H9 (cell line): ENCODE data around the gene FMNL1. TPM values are rescaled to one million over a fixed set of nuclear protein-coding genes. Genes with fewer than 3 reads are reported as not detected.

Source experiments
- DNase-seq: peaks from one replicate; pipeline ENCODE4 v3.0.0-alpha.2; 2017
- H2AFZ ChIP-seq: one replicate; pipeline ENCODE4 v1.6.1; 2013; ENCODE audit warnings: mild to moderate bottlenecking, low read length, control low read depth, moderate library complexity
- H2AK5ac ChIP-seq: 2 replicates; pipeline ENCODE4 v1.6.1; 2013; ENCODE audit warnings: low read length, control low read depth, mixed read lengths; ENCODE audit not compliant: insufficient read length
- H2BK120ac ChIP-seq: one replicate; pipeline ENCODE4 v1.6.1; 2013; ENCODE audit warnings: low read depth, mild to moderate bottlenecking, low read length, control low read depth, inconsistent platforms; ENCODE audit not compliant: poor library complexity, severe bottlenecking
- H2BK12ac ChIP-seq: 2 replicates; pipeline ENCODE4 v1.6.1; 2013; ENCODE audit warnings: low read length, control low read depth, mixed read lengths, low read depth; ENCODE audit not compliant: insufficient read length
- H2BK15ac ChIP-seq: 2 replicates; pipeline ENCODE4 v1.6.1; 2013; ENCODE audit warnings: low read depth, low read length, control low read depth
- H2BK20ac ChIP-seq: one replicate; pipeline ENCODE4 v1.6.1; 2013; ENCODE audit warnings: low read depth, mild to moderate bottlenecking, low read length, control low read depth, inconsistent platforms; ENCODE audit not compliant: poor library complexity, severe bottlenecking
- H2BK5ac ChIP-seq: 2 replicates; pipeline ENCODE4 v1.6.1; 2013; ENCODE audit warnings: low read length, control low read depth, mixed read lengths; ENCODE audit not compliant: insufficient read length
- H3K14ac ChIP-seq: 2 replicates; pipeline ENCODE4 v1.6.1; 2013; ENCODE audit warnings: low read length, control low read depth; ENCODE audit not compliant: insufficient read depth
- H3K18ac ChIP-seq: 2 replicates; pipeline ENCODE4 v1.6.1; 2013; ENCODE audit warnings: low read depth, mild to moderate bottlenecking, mixed read lengths, low read length, control low read depth; ENCODE audit not compliant: insufficient read length
- H3K23ac ChIP-seq: 2 replicates; pipeline ENCODE4 v1.6.1; 2013; ENCODE audit warnings: low read length, control low read depth, mixed read lengths, low read depth; ENCODE audit not compliant: insufficient read length
- H3K23me2 ChIP-seq: 2 replicates; pipeline ENCODE4 v1.6.1; 2013; ENCODE audit warnings: low read depth, mild to moderate bottlenecking, mixed read lengths, low read length, control low read depth; ENCODE audit not compliant: insufficient read length, poor library complexity, severe bottlenecking
- H3K27ac ChIP-seq: 2 replicates; pipeline ENCODE4 v1.5.1; 2013; ENCODE audit warnings: low read length, control low read depth, mixed read lengths, low read depth; ENCODE audit not compliant: insufficient read length
- H3K27me3 ChIP-seq: 2 replicates; pipeline ENCODE4 v1.6.1; 2013; ENCODE audit warnings: low read length, control low read depth, inconsistent platforms; ENCODE audit not compliant: insufficient read depth
- H3K4ac ChIP-seq: 2 replicates; pipeline ENCODE4 v1.6.1; 2013; ENCODE audit warnings: low read depth, mild to moderate bottlenecking, control low read depth, inconsistent platforms, low read length, moderate library complexity
- H3K4me1 ChIP-seq: 2 replicates; pipeline ENCODE4 v1.6.1; 2013; ENCODE audit warnings: low read length, control low read depth, inconsistent platforms; ENCODE audit not compliant: insufficient read depth
- H3K4me2 ChIP-seq: 2 replicates; pipeline ENCODE4 v1.6.1; 2013; ENCODE audit warnings: low read length, control low read depth, mixed read lengths; ENCODE audit not compliant: insufficient read length, insufficient read depth
- H3K56ac ChIP-seq: 2 replicates; pipeline ENCODE4 v1.6.1; 2013; ENCODE audit warnings: low read depth, mild to moderate bottlenecking, mixed read lengths, low read length, control low read depth; ENCODE audit not compliant: insufficient read length
- H3K79me1 ChIP-seq: 2 replicates; pipeline ENCODE4 v1.6.1; 2013; ENCODE audit warnings: low read depth, mild to moderate bottlenecking, moderate library complexity, low read length, control low read depth, inconsistent platforms; ENCODE audit not compliant: insufficient read depth, poor library complexity, severe bottlenecking
- H3K79me2 ChIP-seq: 2 replicates; pipeline ENCODE4 v1.6.1; 2013; ENCODE audit warnings: low read length, control low read depth, inconsistent platforms; ENCODE audit not compliant: insufficient read depth
- H3K9ac ChIP-seq: 2 replicates; pipeline ENCODE4 v1.6.1; 2013; ENCODE audit warnings: low read length, control low read depth, mixed read lengths; ENCODE audit not compliant: insufficient read length; ENCODE audit errors: extremely low read depth
- H3K9me3 ChIP-seq: one replicate; pipeline ENCODE4 v1.6.1; 2013; ENCODE audit warnings: low read depth, low read length, inconsistent platforms; ENCODE audit not compliant: control insufficient read depth
- H3T11ph ChIP-seq: one replicate; pipeline ENCODE4 v1.6.1; 2013; ENCODE audit warnings: mild to moderate bottlenecking, low read length, control low read depth, inconsistent platforms
- H4K20me1 ChIP-seq: one replicate; pipeline ENCODE4 v1.6.1; 2013; ENCODE audit not compliant: control insufficient read depth, insufficient read length, insufficient read depth
- H4K5ac ChIP-seq: 2 replicates; pipeline ENCODE4 v1.6.1; 2013; ENCODE audit warnings: low read depth, mild to moderate bottlenecking, mixed read lengths, low read length, control low read depth; ENCODE audit not compliant: insufficient read length
- H4K8ac ChIP-seq: replicated peaks from 2 replicates; pipeline ENCODE4 v1.6.1; 2013; ENCODE audit warnings: low read length, control low read depth, mixed read lengths, low read depth; ENCODE audit not compliant: insufficient read length
- H4K91ac ChIP-seq: 2 replicates; pipeline ENCODE4 v1.6.1; 2013; ENCODE audit warnings: low read depth, mild to moderate bottlenecking, moderate library complexity, mixed read lengths, low read length, control low read depth; ENCODE audit not compliant: insufficient read length
- H3K27ac Mint-ChIP-seq, 3 experiments: 2 replicates in 2 of 3; 3 replicates in 1 of 3; pipeline ENCODE4 v1.8.0; 2020 to 2021; ENCODE audit warnings: mixed read lengths in 3 of 3, mild to moderate bottlenecking in 1 of 3, moderate library complexity in 1 of 3
- H3K27me3 Mint-ChIP-seq: 2 replicates; pipeline ENCODE4 v1.8.0; 2021; ENCODE audit warnings: low read depth, mild to moderate bottlenecking, moderate library complexity, mixed read lengths
- H3K36me3 Mint-ChIP-seq, 3 experiments: 2 replicates in 2 of 3; 3 replicates in 1 of 3; pipeline ENCODE4 v1.8.0; 2020 to 2021; ENCODE audit warnings: low read depth in 3 of 3, mixed read lengths in 3 of 3; ENCODE audit not compliant: insufficient read depth in 1 of 3
- H3K4me1 Mint-ChIP-seq, 2 experiments: 2 replicates each; pipeline ENCODE4 v1.8.0; 2020; ENCODE audit warnings: mixed read lengths in 2 of 2
- H3K4me3 Mint-ChIP-seq, 2 experiments: 2 replicates in 1 of 2; 3 replicates in 1 of 2; pipeline ENCODE4 v1.8.0; 2020 to 2021; ENCODE audit warnings: mild to moderate bottlenecking in 2 of 2, mixed read lengths in 2 of 2, moderate library complexity in 1 of 2
- H3K9me3 Mint-ChIP-seq, 2 experiments: 2 replicates in 1 of 2; 3 replicates in 1 of 2; pipeline ENCODE4 v1.8.0; 2020; ENCODE audit warnings: mild to moderate bottlenecking in 2 of 2, mixed read lengths in 2 of 2, moderate library complexity in 1 of 2
- WGBS: extraction: QIAGEN DNeasy Blood & Tissue Kit; methylation state at CpG from one replicate; pipeline ENCODE4 v1.1.7; 2013; ENCODE audit warnings: missing lambda C conversion rate, low lambda C conversion rate, mixed read lengths; ENCODE audit not compliant: insufficient read length; ENCODE audit errors: extremely low coverage; 5-methylcytosine and 5-hydroxymethylcytosine counted together
- total RNA-seq: library from RNA; stranded (reverse); gene quantifications from 2 replicates; pipeline ENCODE4 v1.2.1, GENCODE V29; 2021
- TF ChIP-seq, protein P1 (sequence below): fragments of 200-600 bp; sonication (generic); conservative IDR thresholded peaks from 3 replicates; pipeline ENCODE4 v1.8.0; 2021; ENCODE audit warnings: antibody characterized with exemption, mild to moderate bottlenecking

The FMNL1 gene
- total RNA-seq, 1 experiment from 2014 or later: 6.9 TPM

DNA sequence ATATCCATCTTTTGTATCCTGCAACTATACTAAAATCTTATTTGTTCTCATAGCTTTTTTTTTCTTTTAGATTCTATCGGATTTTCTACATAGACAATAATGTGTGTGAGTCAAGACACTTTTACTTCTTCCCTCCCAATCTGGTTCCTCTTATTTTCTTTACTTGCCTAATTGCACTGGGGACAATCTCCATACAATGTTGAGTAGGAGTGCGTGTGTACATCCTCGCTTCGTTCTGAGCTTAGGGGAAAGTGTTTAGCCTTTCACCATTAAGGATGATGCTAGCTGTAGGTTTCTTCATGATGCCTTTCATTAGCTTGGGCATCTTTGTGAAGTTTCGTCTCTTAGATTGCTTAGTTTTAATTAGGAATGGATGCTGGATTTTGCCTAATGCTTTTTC, 37.3 kb downstream of the FMNL1 start:
- Histone ChIP-seq H3K14ac (no peak overlapping the region), H4K91ac (no peak overlapping the region), H3K79me2 (no peaks in the 10 kb centered on the region), H3T11ph (no peak overlapping the region), H3K18ac (no peak overlapping the region), H3K4me1 (peaks cover 4% of the 10 kb centered on the region; the same call in 1 of the 2 replicates), H3K9ac (no peak overlapping the region), H4K8ac (no peak overlapping the region), H3K56ac (no peak overlapping the region), H2AFZ (no peak overlapping the region), H4K5ac (no peak overlapping the region), H3K9me3 (no peaks in the 10 kb centered on the region), H2AK5ac (no peak overlapping the region), H2BK15ac (no peak overlapping the region), H3K4ac (no peak overlapping the region), H2BK12ac (no peak overlapping the region), H3K23me2 (peaks cover 9% of the 10 kb centered on the region), H3K79me1 (no peaks in the 10 kb centered on the region), H3K27me3 (no peaks in the 10 kb centered on the region), H2BK5ac (no peak overlapping the region), H4K20me1 (no peaks in the 10 kb centered on the region), H3K23ac (no peak overlapping the region), H2BK20ac (no peak overlapping the region), H3K4me2 (no peak overlapping the region), H2BK120ac (no peak overlapping the region), H3K27ac (no peak overlapping the region)
- no peak for DNase-seq
- Mint-ChIP-seq H3K4me1 (peaks cover 37 to 41% of the 10 kb centered on the region in 2 experiments), H3K9me3 (no peaks in the 10 kb centered on the region), H3K36me3 (peaks cover 0 to 10% (median 0%) of the 10 kb centered on the region in 3 experiments; a peak in 2 of 7 replicates), H3K4me3 (no peak overlapping the region), H3K27ac (no peak overlapping the region), H3K27me3 (peaks cover 29% of the 10 kb centered on the region)
- no CpG with 5 or more reads among the region's 5 CpGs for WGBS
- TF ChIP-seq, protein P1, sequence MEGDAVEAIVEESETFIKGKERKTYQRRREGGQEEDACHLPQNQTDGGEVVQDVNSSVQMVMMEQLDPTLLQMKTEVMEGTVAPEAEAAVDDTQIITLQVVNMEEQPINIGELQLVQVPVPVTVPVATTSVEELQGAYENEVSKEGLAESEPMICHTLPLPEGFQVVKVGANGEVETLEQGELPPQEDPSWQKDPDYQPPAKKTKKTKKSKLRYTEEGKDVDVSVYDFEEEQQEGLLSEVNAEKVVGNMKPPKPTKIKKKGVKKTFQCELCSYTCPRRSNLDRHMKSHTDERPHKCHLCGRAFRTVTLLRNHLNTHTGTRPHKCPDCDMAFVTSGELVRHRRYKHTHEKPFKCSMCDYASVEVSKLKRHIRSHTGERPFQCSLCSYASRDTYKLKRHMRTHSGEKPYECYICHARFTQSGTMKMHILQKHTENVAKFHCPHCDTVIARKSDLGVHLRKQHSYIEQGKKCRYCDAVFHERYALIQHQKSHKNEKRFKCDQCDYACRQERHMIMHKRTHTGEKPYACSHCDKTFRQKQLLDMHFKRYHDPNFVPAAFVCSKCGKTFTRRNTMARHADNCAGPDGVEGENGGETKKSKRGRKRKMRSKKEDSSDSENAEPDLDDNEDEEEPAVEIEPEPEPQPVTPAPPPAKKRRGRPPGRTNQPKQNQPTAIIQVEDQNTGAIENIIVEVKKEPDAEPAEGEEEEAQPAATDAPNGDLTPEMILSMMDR: no peak
